Measurements from ENCODE around the gene PDP2. TPM values are rescaled to one million over a fixed set of nuclear protein-coding genes. Genes with fewer than 3 reads are reported as not detected.

The PDP2 gene
- total RNA-seq, 1 experiment from 2014 or later: 5.3 TPM

- DNase-seq (ENCODE audit: low spot score): peak; percentile 66
Observed at GRCh38 chr16:66935314-66936011, 55.1 kb downstream of the PDP2 start, which contains the start of gene CES2. CES2 (plus strand) TSS chr16:66935516; CDS start chr16:66935636, 120 bp downstream.

GRCh38 chr16:66936462-66936861 lies 56.1 kb downstream of the PDP2 start:
- DNase-seq (ENCODE audit: low spot score): no peak

- no peak for DNase-seq (ENCODE audit: low spot score)
Observed at GRCh38 chr16:66936889-66937554, 56.7 kb downstream of the PDP2 start.

GRCh38 chr16:66937725-66938337 lies 57.5 kb downstream of the PDP2 start:
- no peak for DNase-seq (ENCODE audit: low spot score)

- no peak for DNase-seq (ENCODE audit: low spot score)
Observed at GRCh38 chr16:66939366-66939765, 59.1 kb downstream of the PDP2 start.

- no peak for DNase-seq (ENCODE audit: low spot score)
Observed at GRCh38 chr16:66940236-66940635, 59.9 kb downstream of the PDP2 start.

Other genes starting within 250 kb of the PDP2 start
- 65.1 and 70.2 TPM in 2 replicates for gene CMTM4, start 183.8 kb upstream of the PDP2 start, total RNA-seq (2014; rRNA removed; shearing (Covaris generic))
- gene DYNC1LI2, start 128.9 kb upstream of the PDP2 start, total RNA-seq (2014; rRNA removed; shearing (Covaris generic)): 67.3 and 69.2 TPM in 2 replicates
- not detected in 2 replicates for gene TERB1, start 78.9 kb upstream of the PDP2 start, total RNA-seq (2014; rRNA removed; shearing (Covaris generic))
- 28.7 and 38.5 TPM in 2 replicates for gene NAE1, start 49.5 kb upstream of the PDP2 start, total RNA-seq (2014; rRNA removed; shearing (Covaris generic))
- gene CA7, start 36.1 kb upstream of the PDP2 start, total RNA-seq (2014; rRNA removed; shearing (Covaris generic)): not detected in 2 replicates
- not detected in 2 replicates for gene CDH16, start 38.4 kb downstream of the PDP2 start, total RNA-seq (2014; rRNA removed; shearing (Covaris generic))
- gene RRAD, start 45.0 kb downstream of the PDP2 start, total RNA-seq (2014; rRNA removed; shearing (Covaris generic)): 0.08 and 1.7 TPM in 2 replicates
- gene CIAO2B, start 53.9 kb downstream of the PDP2 start, total RNA-seq (2014; rRNA removed; shearing (Covaris generic)): 242 and 281 TPM in 2 replicates
- gene CES2, start 55.0 kb downstream of the PDP2 start, total RNA-seq (2014; rRNA removed; shearing (Covaris generic)): 47.6 and 54.3 TPM in 2 replicates
- gene CES3, start 80.8 kb downstream of the PDP2 start, total RNA-seq (2014; rRNA removed; shearing (Covaris generic)): 1.3 and 3.4 TPM in 2 replicates
- gene CES4A, start 108.1 kb downstream of the PDP2 start, total RNA-seq (2014; rRNA removed; shearing (Covaris generic)): 3.0 and 5.5 TPM in 2 replicates
- 98.9 and 115 TPM in 2 replicates for gene CBFB, start 148.6 kb downstream of the PDP2 start, total RNA-seq (2014; rRNA removed; shearing (Covaris generic))
- 13.6 and 15.4 TPM in 2 replicates for gene PHAF1, start 229.4 kb downstream of the PDP2 start, total RNA-seq (2014; rRNA removed; shearing (Covaris generic))